Spleen (tissue), 7 donors: ENCODE results near the gene FASN.

Experiments
- POLR2A ChIP-seq, 3 donors: fragments of 450-650 bp; IDR thresholded peaks; one replicate each; pipeline ENCODE4 v1.5.1; 2017; ENCODE audit warnings: antibody characterized with exemption in 3 of 3, mild to moderate bottlenecking in 1 of 3
- POLR2AphosphoS5 ChIP-seq, 3 donors: sonication (generic); formaldehyde crosslinking; IDR thresholded peaks; one replicate each; pipeline ENCODE4 v1.5.1; 2017; ENCODE audit warnings: antibody characterized with exemption in 3 of 3
- TF ChIP-seq, protein P1 (sequence below), 11 experiments: fragments of 200-600 bp in 7 of 11; fragments of 450-650 bp in 4 of 11; sonication (generic) in 4 of 11; IDR thresholded peaks in 8 of 11; conservative IDR thresholded peaks in 3 of 11; 1 replicate in 7 of 11; 2 replicates in 4 of 11; pipeline versions ENCODE4 v1.4.0 to v1.8.0; 2016 to 2021; ENCODE audit warnings: antibody characterized with exemption in 11 of 11, inconsistent platforms in 4 of 11, mild to moderate bottlenecking in 1 of 11
- donor health status: DM: no; HTN: no; CAD: no; lungs with moderate emphysema.
- donor health status: DM: no; HTN: no; CAD: no.
- donor health status: DM: no; HTN: no; CAD: no.

DNA sequence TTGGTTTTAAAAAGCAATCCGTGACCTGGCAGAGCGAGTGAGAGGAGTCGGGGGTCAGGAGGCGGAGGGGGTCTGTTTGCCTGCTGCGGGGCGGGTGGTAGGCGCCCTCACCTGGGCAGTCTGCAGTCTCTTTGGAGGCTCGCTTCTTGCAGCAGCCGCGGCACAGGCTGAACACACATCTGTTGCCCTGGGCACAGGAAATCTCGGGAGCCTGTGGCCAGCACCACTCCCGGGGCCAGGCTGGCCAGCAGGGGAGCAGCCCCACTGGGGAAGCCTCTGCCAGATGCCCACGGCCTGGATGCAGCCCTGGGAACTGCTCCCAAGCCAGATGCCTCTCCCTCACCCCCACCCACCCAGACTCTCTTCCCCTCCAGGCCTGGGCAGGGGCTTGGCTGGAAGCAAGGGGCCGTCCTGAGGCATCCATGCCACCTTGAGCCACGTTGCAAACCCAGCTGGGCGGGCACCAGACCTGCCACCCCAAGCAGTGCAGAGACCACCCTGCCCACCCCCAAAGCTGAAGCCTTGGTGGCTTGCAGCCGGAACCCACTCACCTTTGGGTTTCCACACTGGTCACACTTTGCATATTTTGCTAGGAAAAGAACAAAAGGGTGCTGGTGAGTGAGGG is 39.7 kb downstream of the FASN start:
- TF ChIP-seq, protein P1, sequence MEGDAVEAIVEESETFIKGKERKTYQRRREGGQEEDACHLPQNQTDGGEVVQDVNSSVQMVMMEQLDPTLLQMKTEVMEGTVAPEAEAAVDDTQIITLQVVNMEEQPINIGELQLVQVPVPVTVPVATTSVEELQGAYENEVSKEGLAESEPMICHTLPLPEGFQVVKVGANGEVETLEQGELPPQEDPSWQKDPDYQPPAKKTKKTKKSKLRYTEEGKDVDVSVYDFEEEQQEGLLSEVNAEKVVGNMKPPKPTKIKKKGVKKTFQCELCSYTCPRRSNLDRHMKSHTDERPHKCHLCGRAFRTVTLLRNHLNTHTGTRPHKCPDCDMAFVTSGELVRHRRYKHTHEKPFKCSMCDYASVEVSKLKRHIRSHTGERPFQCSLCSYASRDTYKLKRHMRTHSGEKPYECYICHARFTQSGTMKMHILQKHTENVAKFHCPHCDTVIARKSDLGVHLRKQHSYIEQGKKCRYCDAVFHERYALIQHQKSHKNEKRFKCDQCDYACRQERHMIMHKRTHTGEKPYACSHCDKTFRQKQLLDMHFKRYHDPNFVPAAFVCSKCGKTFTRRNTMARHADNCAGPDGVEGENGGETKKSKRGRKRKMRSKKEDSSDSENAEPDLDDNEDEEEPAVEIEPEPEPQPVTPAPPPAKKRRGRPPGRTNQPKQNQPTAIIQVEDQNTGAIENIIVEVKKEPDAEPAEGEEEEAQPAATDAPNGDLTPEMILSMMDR (IDR thresholded peaks at IDR 0.05 in 8 of 11, conservative IDR thresholded peaks at IDR 0.05 in 3 of 11): no peak
- no peak for TF ChIP-seq POLR2AphosphoS5 (IDR thresholded peaks at IDR 0.05)
- TF ChIP-seq POLR2A (IDR thresholded peaks at IDR 0.05): no peak
